NCI-H2227 (cell line): ENCODE results near the gene ANO2.
"Not testable (repeated sequence)": the region's sequence is repeated elsewhere in the genome, so short reads cannot be mapped to it uniquely, and the experiment has no call there.

Experiments used
- DNase-seq: peaks from one replicate; lab custom pipeline; 2025; ENCODE audit not compliant: unreplicated experiment; lab: John Stamatoyannopoulos, UW

Gene ANO2

DNA sequence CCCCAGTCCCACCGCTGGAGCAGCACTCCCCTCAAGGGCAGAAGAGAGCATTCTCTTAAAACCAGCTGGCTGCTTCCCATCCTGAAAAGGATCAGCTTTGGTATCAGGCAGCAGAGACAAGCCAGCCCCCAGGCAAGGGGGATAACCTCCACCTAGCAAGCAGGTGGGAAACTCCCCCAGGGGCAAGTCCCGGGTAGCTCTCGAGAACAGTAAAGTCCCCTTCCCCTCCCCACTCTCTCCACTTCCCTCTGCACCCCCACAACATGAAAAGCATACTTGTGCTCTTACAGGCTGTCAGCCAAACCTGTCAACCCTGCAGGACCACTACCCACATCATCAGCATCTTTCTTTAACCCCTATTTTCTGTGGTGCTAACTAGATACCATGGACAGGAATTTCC is 259.1 kb downstream of the ANO2 start:
- DNase-seq = no peak

DNA sequence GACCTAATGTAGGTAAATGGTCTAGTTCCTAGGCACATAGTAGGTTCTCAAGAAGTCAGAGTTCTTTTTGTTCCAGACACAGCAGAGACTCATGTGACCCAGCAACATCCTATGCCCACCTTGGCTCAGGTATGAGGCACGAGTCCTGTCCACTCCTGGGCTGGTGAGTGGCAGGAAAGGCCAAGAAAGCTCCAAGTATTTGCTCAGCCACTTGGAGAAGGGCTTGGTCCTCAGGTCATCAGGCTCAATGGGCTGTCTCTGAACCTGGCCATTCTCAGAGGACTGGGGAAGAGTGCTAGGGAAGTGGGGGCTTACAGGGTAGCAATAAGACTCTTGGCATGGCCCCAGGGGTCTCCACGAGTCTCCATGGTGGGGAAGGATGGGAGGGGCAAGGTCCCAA is 260.1 kb downstream of the ANO2 start:
- DNase-seq = no peak

DNA sequence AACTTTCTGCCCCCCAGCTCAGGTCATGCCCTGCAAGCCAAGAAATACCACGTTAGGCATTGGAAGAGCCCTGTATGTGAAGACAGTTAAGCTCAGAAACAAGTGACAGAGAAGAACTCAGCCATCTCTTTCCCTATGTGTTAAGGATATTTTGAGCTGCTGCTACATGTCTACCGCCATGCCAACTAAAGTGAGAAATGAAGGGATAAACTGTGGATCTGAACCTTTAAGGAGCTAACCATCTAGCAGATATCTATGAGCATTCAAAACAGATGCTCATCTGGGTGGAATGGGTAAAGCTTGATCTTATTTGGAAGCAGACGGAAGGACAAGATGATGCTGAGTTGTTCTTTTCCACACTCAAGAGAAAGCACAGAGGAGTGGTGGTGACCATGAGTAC is 262.5 kb downstream of the ANO2 start:
- DNase-seq = no peak

DNA sequence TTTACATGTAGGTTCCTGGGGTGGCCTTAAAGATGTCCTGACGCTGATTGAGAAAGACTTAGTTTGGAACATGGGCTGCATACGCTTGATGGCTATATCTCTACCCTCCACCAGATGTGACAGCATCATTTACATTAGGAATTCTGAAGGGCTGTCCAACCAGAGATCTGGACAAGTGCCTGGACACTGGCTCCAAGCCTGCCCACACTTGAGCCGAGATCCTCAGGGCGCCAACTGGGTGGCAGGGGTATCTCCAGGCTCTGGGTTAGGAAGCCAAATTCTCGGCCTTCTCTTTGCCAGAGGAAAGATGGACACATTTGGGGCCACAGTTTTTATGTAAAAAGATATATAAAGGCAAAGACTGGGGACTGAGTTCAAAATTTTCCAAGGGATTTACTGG is 266.9 kb downstream of the ANO2 start:
- DNase-seq = no peak

DNA sequence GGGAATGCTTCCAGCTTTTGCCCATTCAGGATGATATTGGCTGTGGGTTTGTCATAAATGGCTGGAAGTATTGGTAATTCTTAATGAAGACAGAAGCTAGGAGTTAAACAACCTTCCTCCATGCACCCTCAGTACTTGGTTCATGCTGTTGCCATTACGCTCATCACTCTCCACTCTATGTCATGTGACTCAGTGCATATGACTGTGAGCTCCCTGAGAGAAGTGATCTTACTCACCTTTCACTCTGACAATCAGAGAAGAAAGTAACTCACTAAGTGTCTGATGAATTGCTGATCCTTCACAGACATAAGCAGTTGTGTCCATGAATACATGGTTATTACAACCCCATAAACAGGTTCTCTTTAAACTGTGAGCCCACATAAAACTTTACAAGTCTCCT is 275.4 kb downstream of the ANO2 start:
- not testable (repeated sequence) for DNase-seq

DNA sequence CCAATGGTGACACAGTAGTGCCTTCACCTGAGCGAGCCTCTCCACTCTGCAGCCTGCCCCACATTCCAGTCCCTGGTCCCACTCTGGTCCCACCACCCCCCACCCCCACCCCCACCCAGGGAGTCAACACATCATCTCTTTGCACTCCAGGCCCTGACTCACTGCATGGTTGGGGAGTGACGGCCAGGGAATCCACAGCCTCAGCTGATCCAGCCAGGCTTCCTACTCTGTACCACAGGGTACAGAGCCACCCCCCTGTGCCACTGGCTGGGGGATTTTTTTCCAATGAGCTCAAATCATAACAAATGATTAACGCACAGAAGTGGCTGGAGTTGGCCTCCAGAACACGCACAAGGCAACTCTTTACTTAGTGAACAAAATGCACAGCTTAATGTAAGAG is 279.4 kb downstream of the ANO2 start:
- no peak for DNase-seq

DNA sequence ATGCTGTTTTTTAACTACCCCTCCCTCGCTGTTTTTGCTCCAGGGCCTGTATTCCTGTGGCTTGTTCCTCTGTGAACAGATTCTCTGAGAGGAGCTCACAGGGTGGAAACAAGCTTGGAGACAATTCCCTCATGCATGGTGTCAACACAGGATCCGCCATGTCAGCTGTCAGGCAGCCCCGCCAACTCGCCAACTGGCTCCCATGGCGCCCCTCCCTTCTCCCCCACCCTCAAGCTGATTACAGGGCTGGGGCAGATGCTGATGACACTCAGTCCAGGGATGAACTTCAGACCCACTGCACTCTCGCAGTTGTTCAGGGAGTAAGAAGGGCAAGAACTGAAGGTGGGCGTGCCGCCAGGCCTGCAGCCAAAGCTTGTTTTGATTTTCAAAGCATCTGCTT is 283.2 kb downstream of the ANO2 start:
- no peak for DNase-seq

DNA sequence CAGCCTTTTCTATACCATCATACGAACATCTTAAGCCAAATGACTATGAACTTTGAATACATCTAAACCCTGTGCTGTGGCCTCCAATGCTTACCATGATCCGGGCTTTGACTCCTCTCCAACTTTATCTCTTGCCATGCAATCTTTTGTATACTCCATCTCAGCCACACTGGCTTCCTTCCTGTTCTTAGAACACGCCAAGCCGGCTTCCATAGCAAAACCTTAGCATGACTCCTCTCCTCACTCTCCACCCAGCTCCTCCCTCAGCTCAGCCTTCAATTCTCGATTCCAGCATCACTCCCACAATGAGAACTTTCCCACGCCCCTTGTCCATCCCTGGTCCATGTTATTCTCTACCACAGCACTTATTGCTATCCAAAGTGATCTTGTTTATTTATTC is 284.8 kb downstream of the ANO2 start:
- no peak for DNase-seq

DNA sequence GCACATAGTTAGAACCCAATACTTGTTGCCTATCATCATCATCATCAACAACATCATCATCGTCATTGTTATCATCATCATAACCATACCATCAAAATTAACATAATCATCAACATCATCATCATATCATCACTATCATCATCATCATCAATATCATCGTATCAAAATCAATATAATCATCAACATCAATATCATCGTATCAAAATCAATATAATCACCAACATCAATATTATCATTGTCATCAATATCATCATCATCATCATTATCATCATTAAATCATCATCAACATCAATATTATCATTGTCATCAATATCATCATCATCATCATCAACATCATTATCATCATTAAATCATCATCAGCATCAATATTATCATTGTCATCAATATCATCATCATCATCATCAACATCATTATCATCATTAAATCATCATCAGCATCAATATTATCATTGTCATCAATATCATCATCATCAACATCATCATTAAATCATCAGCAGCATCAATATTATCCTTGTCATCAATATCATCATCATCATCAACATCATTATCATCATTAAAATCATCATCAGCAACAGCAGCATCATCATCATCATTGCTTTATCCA is 286.6 kb downstream of the ANO2 start:
- DNase-seq = not testable (repeated sequence)

DNA sequence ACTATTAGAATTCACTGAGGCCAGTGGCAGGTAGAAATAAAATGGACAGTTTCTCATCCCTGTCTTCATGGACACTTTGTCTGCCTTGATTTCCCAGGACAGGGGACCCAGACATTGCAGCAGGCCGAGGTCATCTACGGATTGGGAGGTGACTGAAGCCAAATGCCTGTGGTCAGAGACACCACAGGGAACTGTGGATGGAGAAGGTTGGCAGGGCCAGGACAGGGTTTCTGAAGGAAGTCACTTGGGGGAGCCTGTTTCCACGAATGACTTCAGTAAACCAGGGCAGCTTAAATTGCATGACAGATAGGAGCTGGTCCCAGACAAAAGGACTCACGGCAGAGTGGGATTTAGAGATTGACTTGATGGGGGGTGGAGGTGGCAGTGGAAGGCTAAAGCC is 288.2 kb downstream of the ANO2 start:
- DNase-seq = no peak

DNA sequence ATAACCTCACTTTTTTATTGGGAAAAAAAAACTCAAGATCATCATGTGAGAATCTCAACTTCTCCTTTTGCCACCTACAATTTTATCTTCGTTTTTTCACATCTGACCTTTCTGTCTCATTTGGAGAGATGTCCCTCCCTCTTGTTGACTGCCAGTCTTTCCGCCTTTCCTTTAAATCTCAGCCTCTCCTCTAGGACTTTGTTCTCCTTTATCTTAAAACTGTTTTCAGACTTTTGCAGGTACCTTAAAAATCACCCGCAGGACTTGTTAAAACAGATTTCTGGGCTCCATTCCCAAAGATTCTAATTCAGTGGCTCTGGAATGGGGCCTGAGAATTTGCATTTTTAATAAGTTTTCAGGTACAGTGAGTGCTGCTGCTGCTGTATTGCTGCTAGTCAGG is 289.9 kb downstream of the ANO2 start:
- no peak for DNase-seq

DNA sequence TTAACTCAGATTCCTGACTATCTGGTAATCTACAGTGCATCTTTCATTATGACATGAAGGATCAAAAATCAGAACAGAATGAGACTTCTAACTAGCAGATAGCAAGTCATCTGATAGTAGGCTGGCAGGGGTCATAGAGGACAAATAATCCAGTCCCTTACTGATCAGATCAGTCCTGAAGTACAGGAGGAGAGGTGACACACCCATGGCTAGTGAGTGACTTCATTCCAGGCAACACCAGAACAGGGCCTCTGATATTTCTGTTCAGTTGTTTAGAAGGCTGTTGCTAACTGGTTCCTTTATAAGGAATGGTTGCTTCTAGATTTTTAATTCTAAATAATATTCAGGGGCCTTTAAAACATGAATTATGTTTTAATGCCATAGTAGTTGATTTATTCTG is 291.0 kb downstream of the ANO2 start:
- DNase-seq = no peak

DNA sequence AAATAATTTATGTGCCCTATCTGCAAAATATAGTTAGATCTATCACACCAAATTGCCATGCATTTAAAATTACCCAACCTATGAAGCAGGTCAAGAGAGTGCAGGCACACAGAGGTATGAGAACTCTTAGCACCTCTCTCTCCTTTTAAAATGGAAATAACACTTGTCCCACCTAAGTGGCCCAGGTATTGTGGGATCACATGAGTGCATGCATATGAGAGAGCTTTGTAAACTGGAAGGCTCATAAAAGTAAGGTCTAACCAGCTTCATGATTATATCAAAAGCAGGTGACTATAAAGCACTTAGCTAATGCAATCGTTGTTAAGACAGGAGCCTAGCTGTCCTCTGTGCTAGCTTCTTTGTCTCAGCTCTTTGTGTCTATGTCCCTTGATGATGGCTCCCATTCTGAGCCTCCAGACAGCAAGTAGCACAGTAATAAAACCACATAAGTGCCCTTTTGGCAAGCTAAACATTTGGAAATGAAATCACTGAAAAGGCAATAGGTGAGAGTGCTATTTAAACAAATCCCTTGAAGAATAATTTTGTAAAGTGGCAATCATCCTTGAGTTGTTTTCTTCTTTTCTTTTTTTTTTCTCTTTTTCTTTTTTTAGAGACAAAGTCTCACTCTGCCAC is 294.1 kb downstream of the ANO2 start:
- peak; percentile 24 for DNase-seq

DNA sequence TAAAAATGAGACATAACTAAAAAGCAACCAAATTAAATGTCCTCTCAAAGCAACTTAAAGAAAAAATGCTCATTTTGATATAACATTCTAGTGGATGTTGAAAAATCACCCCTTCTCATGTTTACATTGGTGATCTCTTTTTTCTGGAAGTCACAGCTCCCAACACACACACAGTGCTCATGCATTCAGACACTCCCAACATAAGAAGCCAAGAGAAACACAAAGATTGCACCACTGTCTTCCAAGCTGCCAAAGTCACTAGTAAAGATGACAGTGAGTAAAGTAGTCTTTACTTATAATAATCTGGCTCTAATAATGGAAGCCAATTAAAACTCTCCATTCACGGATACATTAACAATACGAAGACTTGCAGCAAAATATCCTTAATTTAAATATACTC is 294.8 kb downstream of the ANO2 start:
- DNase-seq = no peak

DNA sequence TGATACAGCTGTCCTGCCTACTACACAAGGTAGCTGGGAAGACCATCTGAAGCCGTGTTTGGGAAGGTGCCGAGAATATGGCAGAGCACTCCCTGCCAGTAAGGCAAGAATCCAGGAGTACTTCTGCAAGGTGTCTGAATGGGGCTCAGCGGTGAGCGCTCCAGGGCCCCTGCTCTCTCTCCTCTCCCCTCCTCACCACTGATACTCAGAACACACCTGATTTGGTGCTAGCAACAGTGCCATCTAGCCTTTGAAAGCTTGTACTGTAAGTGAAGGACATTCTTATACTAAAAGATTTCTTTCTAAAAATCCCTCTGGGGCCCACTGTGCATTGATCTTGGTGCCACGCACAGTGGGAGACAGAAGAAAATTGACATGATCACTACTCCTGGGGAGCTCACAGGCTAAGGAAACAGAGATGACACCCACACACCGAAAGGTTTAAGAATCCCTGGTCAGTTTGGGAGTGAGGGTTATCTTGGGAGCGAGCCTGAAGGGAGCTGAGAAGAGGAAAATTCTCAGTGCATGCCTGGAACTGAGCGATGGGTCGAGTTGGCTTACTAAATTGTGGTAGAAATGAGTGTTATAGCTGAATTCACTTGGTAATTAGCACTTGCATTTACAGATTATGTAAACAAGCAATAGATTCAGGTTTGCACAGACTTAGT is 296.2 kb downstream of the ANO2 start:
- DNase-seq = peak; percentile 67

DNA sequence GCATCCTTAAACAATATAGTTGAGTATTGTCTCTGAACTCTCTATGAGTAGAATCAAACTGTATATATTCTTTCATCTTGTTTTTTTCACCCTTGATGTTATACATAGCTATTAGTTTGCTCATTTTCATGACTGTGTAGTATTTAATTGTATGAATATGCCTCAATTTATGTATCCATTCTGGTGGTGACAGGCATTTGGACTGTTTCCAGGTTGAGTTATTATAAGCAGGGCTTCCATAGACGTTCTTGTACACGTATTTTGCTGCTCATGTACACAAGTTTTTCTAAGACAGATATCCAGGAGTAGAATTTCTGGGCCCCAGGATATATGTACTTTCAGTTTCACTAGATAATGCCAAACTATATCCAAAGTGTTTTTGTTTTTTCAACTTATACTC is 301.8 kb downstream of the ANO2 start:
- DNase-seq = no peak

DNA sequence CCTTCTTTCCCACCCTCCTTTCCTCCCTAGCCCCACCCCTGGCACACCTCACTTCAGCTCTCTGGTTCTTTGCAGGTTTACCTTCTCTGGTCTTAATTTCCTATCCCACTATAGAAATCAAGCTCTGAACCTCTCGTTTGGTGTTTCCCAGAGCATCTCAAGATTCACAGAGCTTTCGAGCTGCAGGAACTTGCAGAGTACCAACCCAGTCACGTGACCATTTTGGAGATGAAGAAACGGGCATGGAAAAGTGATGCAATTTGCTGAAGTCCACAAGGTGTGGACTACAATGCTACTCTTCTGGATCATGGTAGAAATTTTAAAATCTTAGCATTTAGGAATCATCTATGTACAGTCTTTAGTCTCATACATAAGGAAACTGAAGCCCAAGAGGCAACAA is 307.4 kb downstream of the ANO2 start:
- DNase-seq = no peak

DNA sequence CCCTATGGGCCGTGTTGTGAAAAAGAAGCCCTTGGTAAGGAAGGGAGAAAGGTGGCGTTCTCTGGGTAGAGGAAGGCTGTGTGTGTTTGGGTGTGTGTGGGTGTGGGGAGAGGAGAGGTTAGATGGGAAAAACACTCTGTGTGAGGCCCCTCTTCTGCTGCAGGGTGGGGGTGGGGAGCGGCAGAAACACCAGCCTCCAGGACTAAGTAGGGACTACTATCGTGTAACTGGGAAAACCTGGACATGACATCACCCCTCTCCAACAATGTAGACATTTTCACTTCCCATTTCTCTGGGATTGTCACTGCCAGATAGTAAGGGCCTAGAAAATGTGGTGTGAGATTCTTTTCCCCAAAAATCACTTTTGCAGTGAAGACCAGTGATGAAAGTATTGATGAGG is 308.2 kb downstream of the ANO2 start:
- no peak for DNase-seq

DNA sequence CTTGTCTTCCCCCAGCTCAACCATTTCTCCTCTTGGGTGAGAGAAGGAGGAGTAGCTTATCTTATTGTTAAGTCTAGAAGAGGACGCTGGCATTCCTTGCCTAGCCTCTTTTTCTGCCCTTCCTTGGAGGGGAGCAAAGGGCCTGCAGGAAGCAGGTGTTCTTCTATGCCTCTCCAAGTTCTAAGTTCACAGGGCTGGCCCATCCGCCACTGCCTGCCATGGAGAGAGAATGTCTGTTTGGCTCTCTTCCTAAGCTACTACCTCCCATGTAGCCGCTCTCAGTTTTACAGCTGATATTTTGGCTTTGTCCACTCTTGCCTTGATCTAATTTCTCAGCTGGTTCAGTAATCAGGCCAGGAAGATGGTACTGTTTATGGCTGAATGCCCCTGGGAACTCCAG is 312.0 kb downstream of the ANO2 start:
- DNase-seq = no peak

DNA sequence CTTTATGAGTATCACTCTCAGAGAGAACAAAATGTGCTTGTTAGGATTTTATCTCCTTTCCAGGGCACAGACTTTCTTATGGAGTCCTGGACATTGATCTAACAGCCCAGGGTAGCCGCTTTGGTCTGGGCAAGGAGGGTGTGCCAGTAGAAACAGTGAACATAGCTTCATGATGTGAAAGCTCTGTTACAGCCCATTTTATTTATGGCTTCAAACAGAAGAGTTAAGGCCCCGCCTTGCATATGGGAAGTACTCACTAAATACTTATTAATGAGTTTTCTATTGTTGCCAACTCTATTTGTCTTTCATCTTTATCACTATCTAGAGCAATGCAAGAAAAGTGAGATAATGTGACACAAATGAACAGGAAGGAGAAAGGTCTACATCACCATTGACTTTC is 312.6 kb downstream of the ANO2 start:
- DNase-seq = no peak

DNA sequence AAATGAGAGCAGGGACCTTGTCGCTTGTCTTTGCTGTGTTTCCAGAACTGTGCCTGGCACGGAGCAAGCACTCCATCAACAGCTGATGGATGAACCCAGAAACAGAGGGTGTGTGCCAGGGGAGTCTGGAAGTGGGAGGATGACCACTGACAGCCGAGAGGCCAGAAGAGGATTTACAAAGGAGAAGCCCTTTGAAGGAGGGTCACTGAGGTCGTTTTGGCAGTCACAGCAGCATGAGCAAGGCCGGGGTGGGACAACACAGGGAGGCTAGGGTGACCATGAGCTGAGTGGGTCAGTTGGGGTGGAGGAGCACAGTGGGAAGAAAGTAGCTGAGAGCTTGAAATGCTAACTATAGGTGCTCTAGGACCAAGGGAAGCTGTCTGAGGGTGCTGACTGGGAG is 313.6 kb downstream of the ANO2 start:
- no peak for DNase-seq

DNA sequence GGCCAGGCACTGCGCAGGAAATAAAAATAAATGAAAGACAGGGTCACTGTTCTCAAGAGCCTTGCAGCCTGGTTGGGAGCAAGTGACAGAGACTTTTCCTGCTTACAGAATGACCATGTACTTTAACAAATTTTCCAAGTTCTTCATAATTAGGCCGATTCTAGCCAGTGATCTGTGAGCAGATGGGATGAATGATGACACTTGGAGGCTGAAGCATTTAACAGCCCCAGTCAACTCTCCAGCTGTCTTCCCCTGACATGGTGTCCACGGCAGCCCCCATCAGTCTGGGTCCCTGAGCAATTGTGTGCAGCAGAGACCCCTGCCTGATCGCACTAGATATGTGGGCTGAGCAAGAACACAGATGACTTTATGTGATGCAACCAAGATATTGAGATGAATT is 314.3 kb downstream of the ANO2 start:
- DNase-seq = no peak

DNA sequence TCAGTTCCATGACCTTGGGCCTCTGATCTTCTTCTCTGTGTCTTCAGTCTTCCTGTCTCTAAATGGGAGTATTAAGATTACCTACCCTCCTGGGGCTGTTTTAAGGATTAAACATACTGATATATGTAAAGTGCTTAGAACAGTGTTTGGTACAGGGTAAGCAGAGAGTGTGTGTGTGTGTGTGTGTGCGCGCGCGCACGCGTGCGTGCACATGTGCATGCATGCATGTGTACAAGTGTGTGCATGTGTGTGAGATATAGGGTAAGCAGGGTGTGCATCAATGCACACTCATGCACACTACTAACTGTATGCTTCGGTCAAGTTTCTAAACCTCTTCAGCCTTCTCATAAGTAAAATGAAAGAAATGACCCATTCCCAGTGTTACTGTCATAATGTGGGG is 316.6 kb downstream of the ANO2 start:
- no peak for DNase-seq
